Subcutaneous abdominal adipose tissue (tissue), 5 donors: Measurements from ENCODE around the gene LAMB1.
"Not testable (repeated sequence)": the region's sequence is repeated elsewhere in the genome, so short reads cannot be mapped to it uniquely, and the experiment has no call there.

Experiments
- H3K27ac ChIP-seq: one replicate; pipeline ENCODE4 v1.7.0; 2013; ENCODE audit warnings: low read depth, mild to moderate bottlenecking, inconsistent platforms, low read length, moderate library complexity
- H3K27me3 ChIP-seq, 5 donors: one replicate each; pipeline ENCODE4 v1.7.0; 2013; ENCODE audit warnings: low read length in 5 of 5, inconsistent platforms in 1 of 5; ENCODE audit not compliant: control insufficient read depth in 5 of 5, insufficient read depth in 4 of 5
- H3K36me3 ChIP-seq, 5 donors: one replicate each; pipeline ENCODE4 v1.7.0; 2013; ENCODE audit warnings: low read length in 5 of 5; ENCODE audit not compliant: control insufficient read depth in 5 of 5, insufficient read depth in 5 of 5
- H3K4me1 ChIP-seq, 5 donors: one replicate each; pipeline ENCODE4 v1.7.0; 2013; ENCODE audit warnings: low read length in 5 of 5, mild to moderate bottlenecking in 3 of 5, moderate library complexity in 1 of 5; ENCODE audit not compliant: control insufficient read depth in 5 of 5, insufficient read depth in 5 of 5
- H3K4me3 ChIP-seq, 5 donors: one replicate each; pipeline ENCODE4 v1.7.0; 2013; ENCODE audit warnings: low read length in 5 of 5, low read depth in 1 of 5
- H3K9ac ChIP-seq, 5 donors: one replicate each; pipeline ENCODE4 v1.7.0; 2013; ENCODE audit warnings: low read length in 5 of 5, mild to moderate bottlenecking in 4 of 5, moderate library complexity in 3 of 5
- H3K9me3 ChIP-seq, 5 donors: one replicate each; pipeline ENCODE4 v1.7.0; 2013; ENCODE audit warnings: low read length in 5 of 5; ENCODE audit not compliant: control insufficient read depth in 5 of 5
- donor health status: healthy.
- donor health status: healthy.
- donor health status: healthy.
- donor health status: healthy.
- donor health status: healthy.

The LAMB1 gene

DNA sequence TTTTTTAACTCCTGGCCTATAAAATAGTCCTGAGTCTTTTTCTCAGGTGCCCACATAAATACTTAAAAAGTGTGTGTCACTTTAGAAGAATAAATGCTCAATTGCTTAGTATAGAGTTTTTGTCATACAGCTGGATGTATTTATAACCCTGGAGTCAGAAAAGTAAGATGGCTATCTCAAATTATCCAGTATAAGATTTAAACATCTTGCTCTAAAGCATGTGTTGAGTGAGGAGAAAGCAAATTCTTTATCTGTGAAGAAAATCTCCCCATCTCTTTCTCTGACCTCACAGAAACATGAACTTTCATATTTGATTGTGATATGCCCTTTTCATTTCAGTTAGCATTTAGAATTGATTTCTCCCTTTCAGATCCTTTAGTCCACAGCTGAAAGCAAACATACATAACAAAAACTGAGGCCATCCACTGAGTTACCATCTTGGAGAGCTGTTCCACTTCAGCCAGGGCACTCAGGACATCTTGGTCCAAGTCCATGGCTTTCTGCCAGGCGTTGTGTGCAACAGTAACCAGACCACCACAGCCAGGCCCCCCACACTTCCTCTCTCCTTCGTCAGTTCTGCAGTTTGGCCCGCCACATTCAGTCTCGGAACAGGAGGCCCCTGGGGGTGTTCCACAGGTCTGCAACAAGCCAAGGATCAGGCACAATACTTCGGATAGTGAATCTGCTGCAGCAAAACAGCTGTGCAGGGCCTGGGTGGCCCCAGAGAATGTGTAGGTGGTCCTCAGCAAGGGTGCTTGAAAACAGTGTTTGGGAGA, 71.0 kb downstream of the LAMB1 start:
- Histone ChIP-seq H3K4me1 (no peaks in the 10 kb centered on the region), H3K27ac (no peak overlapping the region), H3K9ac (no peak overlapping the region), H3K9me3 (no peaks in the 10 kb centered on the region), H3K4me3 (no peak overlapping the region), H3K36me3 (peaks cover 46 to 89% (median 59%) of the 10 kb centered on the region in 5 donors), H3K27me3 (no peaks in the 10 kb centered on the region)

DNA sequence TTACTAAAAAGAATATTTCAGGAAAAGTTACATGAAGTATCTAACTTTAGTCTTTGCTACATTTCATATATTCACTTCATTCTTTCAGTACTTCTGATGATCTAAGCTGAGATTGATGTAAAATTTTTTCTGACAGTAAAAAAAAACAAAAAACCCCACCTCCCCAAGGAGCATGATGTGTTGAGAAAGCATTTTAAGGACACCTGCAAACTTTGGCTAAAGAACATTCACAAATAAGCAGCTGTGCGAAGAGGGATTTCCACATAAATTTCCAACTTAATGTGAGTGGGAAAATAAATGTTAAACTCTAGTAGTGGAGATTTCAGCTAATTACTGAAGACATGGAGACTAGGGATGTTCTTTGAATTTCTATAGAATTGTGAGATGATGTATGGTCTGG, 76.5 kb downstream of the LAMB1 start:
- H3K4me3 ChIP-seq: no peak overlapping the region
- H3K36me3 ChIP-seq: peaks cover 40 to 74% (median 58%) of the 10 kb centered on the region in 5 donors
- no peaks in the 10 kb centered on the region for H3K9me3 ChIP-seq
- no peak overlapping the region for H3K9ac ChIP-seq
- no peaks in the 10 kb centered on the region for H3K27me3 ChIP-seq
- H3K27ac ChIP-seq: peak overlapping the region; percentile 47
- peaks cover 0 to 18% (median 4%) of the 10 kb centered on the region in 5 donors for H3K4me1 ChIP-seq

DNA sequence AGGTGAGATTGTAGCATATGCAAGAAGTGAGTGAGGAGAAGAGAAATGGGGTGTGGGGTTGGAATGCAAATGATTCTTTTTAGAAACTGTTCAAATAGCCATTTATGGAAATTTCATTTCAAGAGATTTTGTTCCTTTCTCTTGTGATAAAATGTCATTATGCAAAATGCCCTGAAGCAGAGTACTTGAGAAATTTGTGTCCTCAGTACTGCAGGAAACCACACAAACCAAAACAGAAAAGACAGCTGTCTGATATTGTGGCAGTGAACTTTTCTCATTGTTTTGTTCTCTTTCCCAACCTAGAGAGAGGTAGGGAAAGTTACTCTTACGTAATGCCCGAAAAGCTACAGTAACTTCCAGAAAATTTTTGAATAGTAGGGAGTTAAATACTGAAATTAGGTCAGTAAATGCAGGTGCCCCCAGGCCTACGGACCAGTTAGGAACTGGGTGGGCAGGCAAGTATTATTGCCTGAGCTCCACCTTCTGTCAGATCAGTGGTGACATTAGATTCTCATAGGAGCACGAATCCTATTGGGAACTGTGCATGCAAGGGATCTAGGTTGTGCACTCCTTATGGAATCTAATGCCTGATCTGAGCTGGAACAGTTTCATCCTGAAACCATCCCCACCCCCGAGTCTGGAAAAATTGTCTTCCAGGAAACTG, 78.0 kb downstream of the LAMB1 start:
- no peaks in the 10 kb centered on the region for H3K9me3 ChIP-seq
- peak overlapping the region; percentile 47 for H3K27ac ChIP-seq
- H3K36me3 ChIP-seq: peaks cover 37 to 65% (median 51%) of the 10 kb centered on the region in 5 donors

DNA sequence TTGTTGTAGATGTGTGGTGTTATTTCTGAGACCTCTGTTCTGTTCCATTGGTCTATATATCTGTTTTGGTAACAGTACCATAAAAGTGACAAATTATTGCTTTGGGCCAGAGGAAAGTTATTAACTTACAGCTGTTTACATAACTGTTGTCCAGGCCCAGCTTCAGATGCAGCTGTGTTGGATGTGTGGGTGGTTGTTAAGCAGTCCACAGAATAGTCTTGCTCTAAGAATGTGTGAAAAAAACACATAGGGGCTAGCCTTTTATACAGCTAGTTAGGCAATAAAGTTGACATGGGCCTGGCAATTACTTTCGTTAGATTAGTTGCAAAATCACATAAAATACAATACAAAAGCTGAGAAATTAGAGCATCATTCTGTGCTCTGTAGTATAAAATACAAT, 80.1 kb downstream of the LAMB1 start:
- Histone ChIP-seq H3K4me1 (peaks cover 0 to 24% (median 9%) of the 10 kb centered on the region in 5 donors), H3K36me3 (peaks cover 36 to 64% (median 50%) of the 10 kb centered on the region in 5 donors), H3K9ac (no peak overlapping the region), H3K27me3 (no peaks in the 10 kb centered on the region), H3K27ac (peak overlapping the region; percentile 24), H3K4me3 (no peak overlapping the region), H3K9me3 (no peaks in the 10 kb centered on the region)

More for the DNA sequence above, 78.0 kb downstream of the LAMB1 start:
- Histone ChIP-seq H3K4me1 (peaks cover 0 to 24% (median 9%) of the 10 kb centered on the region in 5 donors), H3K27me3 (no peaks in the 10 kb centered on the region), H3K9ac (peak overlapping the region in 1 of 5 donors; percentile 3), H3K4me3 (no peak overlapping the region)

DNA sequence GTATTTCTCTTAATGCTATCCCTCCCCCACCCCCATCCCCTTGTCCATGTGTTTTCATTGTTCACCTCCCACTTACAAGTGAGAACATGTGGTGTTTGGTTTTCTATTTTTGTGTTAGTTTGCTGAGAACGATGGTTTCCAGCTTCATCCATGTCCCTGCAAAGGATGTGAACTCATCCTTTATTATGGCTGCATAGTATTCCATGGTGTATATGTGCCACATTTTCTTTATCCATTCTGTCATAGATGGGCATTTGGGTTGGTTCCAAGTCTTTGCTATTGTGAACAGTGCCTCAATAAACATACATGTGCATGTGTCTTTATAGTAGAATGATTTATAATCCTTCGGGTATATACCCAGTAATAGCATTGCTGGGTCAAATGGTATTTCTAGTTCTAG, 81.1 kb downstream of the LAMB1 start:
- not testable (repeated sequence) for H3K4me3 ChIP-seq, H3K9me3 ChIP-seq, H3K9ac ChIP-seq, H3K27ac ChIP-seq, H3K27me3 ChIP-seq
- Histone ChIP-seq H3K4me1 (peaks cover 0 to 24% (median 9%) of the 10 kb centered on the region in 5 donors), H3K36me3 (peaks cover 36 to 62% (median 54%) of the 10 kb centered on the region in 5 donors)

DNA sequence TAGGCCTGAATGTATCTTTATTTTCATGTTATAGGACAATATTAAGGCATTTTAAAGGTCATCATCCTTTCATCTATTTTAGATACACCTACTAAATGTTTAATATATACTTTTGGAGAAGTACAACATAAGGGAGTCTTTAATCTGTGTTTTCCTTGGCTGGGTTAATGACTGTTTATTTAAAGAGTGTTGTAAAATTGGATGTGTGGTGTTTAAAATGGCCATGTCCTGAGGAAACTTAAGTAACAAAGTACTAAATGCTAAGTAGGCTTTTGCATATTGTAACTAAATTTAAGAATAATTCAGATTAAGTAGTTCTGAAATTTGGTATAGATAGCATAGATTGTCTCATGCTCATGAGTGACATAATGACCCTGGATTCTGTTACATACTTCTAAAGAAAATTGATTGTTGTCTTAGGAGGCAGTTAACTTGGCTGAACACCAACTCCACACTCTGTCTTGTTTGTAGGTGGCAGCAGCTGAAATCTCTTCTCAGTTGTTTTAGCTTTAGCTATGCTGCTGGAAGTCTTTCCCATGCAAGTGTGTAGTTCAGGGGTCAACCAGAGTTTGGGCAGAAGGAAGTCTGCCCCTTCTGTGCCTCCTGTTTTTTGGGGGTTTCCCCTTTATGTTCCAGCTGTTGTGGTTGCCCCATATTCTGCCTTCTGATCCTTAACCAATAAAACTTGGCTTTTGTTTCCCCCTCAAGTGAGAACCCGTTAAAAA, 82.8 kb downstream of the LAMB1 start:
- Histone ChIP-seq H3K27ac (peak overlapping the region; percentile 32), H3K36me3 (peaks cover 36 to 57% (median 56%) of the 10 kb centered on the region in 5 donors), H3K4me1 (peaks cover 0 to 22% (median 9%) of the 10 kb centered on the region in 5 donors), H3K9ac (peak overlapping the region in 2 of 5 donors; percentile 17 to 22), H3K27me3 (no peaks in the 10 kb centered on the region), H3K9me3 (no peaks in the 10 kb centered on the region), H3K4me3 (no peak overlapping the region)

DNA sequence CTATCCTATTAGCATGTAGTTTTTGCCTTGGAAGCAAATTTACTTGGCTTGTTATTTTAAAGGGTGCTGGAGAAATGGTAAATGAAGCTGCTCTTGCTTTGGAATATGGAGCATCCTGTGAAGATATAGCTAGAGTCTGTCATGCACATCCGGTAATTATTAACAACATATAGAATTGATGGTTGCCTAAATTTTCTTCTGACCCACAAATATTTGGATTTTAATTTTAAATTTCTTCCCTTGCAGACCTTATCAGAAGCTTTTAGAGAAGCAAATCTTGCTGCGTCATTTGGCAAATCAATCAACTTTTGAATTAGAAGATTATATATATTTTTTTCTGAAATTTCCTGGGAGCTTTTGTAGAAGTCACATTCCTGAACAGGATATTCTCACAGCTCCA, 84.0 kb downstream of the LAMB1 start:
- no peaks in the 10 kb centered on the region for H3K27me3 ChIP-seq
- no peak overlapping the region for H3K4me3 ChIP-seq
- peaks cover 36 to 55% (median 49%) of the 10 kb centered on the region in 5 donors for H3K36me3 ChIP-seq
- peaks cover 0 to 24% (median 19%) of the 10 kb centered on the region in 5 donors for H3K4me1 ChIP-seq
- H3K9ac ChIP-seq: no peak overlapping the region
- no peak overlapping the region for H3K27ac ChIP-seq
- H3K9me3 ChIP-seq: no peaks in the 10 kb centered on the region

DNA sequence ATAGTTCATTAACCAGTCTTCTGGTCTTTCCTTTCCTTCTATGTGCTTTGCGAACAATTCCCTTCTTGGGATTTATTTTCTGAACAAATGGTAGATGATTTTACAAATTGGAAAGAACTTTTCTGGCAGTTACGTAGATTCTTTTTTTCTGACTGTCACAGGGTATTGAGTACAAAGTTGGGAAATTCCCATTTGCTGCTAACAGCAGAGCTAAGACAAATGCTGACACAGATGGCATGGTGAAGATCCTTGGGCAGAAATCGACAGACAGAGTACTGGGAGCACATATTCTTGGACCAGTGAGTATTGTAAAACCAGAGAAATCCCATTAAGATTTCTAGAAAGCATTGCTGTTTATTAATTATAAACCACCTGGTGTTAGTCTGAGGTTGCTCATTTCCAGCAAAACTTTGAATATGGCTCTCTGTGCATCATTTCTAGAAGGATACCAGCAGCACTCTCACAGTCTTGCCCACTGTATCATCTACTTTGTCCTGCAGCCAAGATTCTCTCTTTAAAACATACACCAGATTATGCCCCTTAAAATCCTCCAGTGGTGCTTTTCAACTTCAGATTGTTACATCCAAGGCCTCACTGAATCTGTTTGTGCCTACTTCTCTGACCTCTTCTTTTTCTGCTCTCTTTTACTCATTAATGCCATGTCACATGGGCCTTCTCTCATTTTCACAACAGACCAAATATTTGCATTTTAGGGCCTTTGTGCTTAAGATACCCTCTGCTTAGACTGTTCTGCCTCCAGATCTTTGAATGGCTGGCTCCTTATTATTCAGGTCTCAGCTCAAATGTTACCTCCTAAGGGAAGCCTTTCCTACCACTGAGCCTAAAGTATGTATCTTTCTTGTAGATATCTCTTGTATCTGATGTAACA, 85.0 kb downstream of the LAMB1 start:
- Histone ChIP-seq H3K27me3 (no peaks in the 10 kb centered on the region), H3K9me3 (no peaks in the 10 kb centered on the region), H3K4me1 (peaks cover 0 to 21% (median 15%) of the 10 kb centered on the region in 5 donors), H3K9ac (peak overlapping the region in 1 of 5 donors; percentile 2), H3K4me3 (no peak overlapping the region), H3K36me3 (peaks cover 32 to 50% (median 41%) of the 10 kb centered on the region in 5 donors), H3K27ac (peak overlapping the region; percentile 84)

DNA sequence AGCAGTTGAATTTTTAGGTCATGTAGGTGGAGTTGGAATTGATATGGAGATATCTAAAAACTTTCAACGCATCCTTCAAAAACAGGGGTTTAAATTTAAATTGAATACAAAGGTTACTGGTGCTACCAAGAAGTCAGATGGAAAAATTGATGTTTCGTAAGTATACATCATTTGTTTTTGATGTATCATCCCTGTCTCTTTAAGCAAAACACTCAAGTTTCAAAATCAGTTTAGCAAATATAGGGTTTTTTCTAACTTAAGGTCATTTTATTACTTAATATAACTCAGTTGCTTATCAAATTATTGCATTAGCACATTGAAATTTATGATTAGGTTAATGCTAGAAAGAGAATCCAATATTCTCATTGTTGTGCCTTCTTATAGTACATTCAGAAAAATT, 87.4 kb downstream of the LAMB1 start:
- no peak overlapping the region for H3K9ac ChIP-seq
- peak overlapping the region; percentile 68 for H3K27ac ChIP-seq
- peaks cover 40 to 53% (median 45%) of the 10 kb centered on the region in 5 donors for H3K36me3 ChIP-seq
- no peak overlapping the region for H3K4me3 ChIP-seq
- no peaks in the 10 kb centered on the region for H3K9me3 ChIP-seq
- H3K4me1 ChIP-seq: peaks cover 0 to 18% (median 14%) of the 10 kb centered on the region in 5 donors
- no peaks in the 10 kb centered on the region for H3K27me3 ChIP-seq
